CD4-positive, alpha-beta T cell (primary cell): ENCODE measurements around the gene CDKN2A. TPM values are rescaled to one million over a fixed set of nuclear protein-coding genes. Genes with fewer than 3 reads are reported as not detected.

Experiments used
- ATAC-seq: fragments of 200-7000 bp; cut with Tn5 transposase; one replicate; pipeline ENCODE4 v1.10.0; 2022; ENCODE audit warnings: mild to moderate bottlenecking; ENCODE audit not compliant: poor library complexity
- CTCF ChIA-PET: fragments of 350-600 bp; sonication (Branson Sonifier 250); formaldehyde crosslinking; loops from one replicate; lab custom pipeline; 2021; ENCODE audit warnings: antibody characterized with exemption, inconsistent platforms; lab: Charles Lee
- POLR2A ChIA-PET: fragments of 350-600 bp; sonication (Branson Sonifier 250); formaldehyde crosslinking; loops from one replicate; lab custom pipeline; 2021; ENCODE audit warnings: antibody characterized with exemption, inconsistent platforms; lab: Charles Lee
- DNase-seq, 14 experiments: peaks; one replicate each; pipeline ENCODE4 v3.0.0-alpha.2; 2013 to 2020; ENCODE audit warnings: mixed read lengths in 2 of 14
- H3K27ac ChIP-seq, 2 donors: one replicate each; pipeline versions ENCODE4 v1.5.1 to v1.7.0; 2013; ENCODE audit warnings: low read length in 2 of 2, low read depth in 1 of 2, mild to moderate bottlenecking in 1 of 2
- H3K27me3 ChIP-seq, 2 experiments: 1 replicate in 1 of 2; 2 replicates in 1 of 2; pipeline versions ENCODE4 v1.6.1 to v1.7.0; 2013; ENCODE audit warnings: low read length in 2 of 2, control low read depth in 1 of 2, mild to moderate bottlenecking in 1 of 2, moderate library complexity in 1 of 2; ENCODE audit not compliant: insufficient read depth in 2 of 2, control insufficient read depth in 1 of 2
- H3K36me3 ChIP-seq: one replicate; pipeline ENCODE4 v1.6.1; 2013; ENCODE audit warnings: low read length, control low read depth; ENCODE audit not compliant: insufficient read depth
- H3K4me1 ChIP-seq: one replicate; pipeline ENCODE4 v1.6.1; 2013; ENCODE audit warnings: low read length, control low read depth; ENCODE audit not compliant: insufficient read depth
- H3K4me3 ChIP-seq: one replicate; pipeline ENCODE4 v1.5.1; 2013; ENCODE audit warnings: mild to moderate bottlenecking, low read length, moderate library complexity
- H3K9me3 ChIP-seq, 2 experiments: 1 replicate in 1 of 2; 2 replicates in 1 of 2; pipeline versions ENCODE4 v1.6.1 to v1.7.0; 2013; ENCODE audit warnings: low read length in 2 of 2, mild to moderate bottlenecking in 2 of 2, control low read depth in 1 of 2, moderate library complexity in 1 of 2; ENCODE audit not compliant: control insufficient read depth in 1 of 2, insufficient read depth in 1 of 2
- H3K27ac Mint-ChIP-seq: one replicate; pipeline ENCODE4 v1.8.0; 2020; ENCODE audit warnings: mixed read lengths
- H3K27me3 Mint-ChIP-seq: one replicate; pipeline ENCODE4 v1.8.0; 2021; ENCODE audit warnings: mixed read lengths
- H3K36me3 Mint-ChIP-seq: one replicate; pipeline ENCODE4 v1.8.0; 2021; ENCODE audit warnings: low read depth, mixed read lengths
- H3K4me1 Mint-ChIP-seq: one replicate; pipeline ENCODE4 v1.8.0; 2021; ENCODE audit warnings: low read depth, mixed read lengths
- H3K4me3 Mint-ChIP-seq: one replicate; pipeline ENCODE4 v1.8.0; 2020; ENCODE audit warnings: mild to moderate bottlenecking, mixed read lengths
- H3K9me3 Mint-ChIP-seq: one replicate; pipeline ENCODE4 v1.8.0; 2020; ENCODE audit warnings: mixed read lengths
- CTCF ChIP-seq: fragments of 200-600 bp; IDR thresholded peaks from one replicate; pipeline ENCODE4 v1.8.0; 2022; ENCODE audit warnings: antibody characterized with exemption, mild to moderate bottlenecking
- intact Hi-C, 2 experiments: fragments of 100-400 bp; cut with DNase I in 1 of 2; cut with micrococcal nuclease in 1 of 2; formaldehyde crosslinking; loops; one replicate each; pipeline versions ENCODE4 v1.15.1 to v1.9.0; 2023 to 2025; cut with DNase I, micrococcal nuclease
- total RNA-seq, 174 experiments: library from RNA in 2 of 174; stranded (reverse) in 2 of 174; gene quantifications; one replicate each; pipeline ENCODE4 v1.2.3 and lab custom pipeline; 2021 to 2026

The CDKN2A gene
- total RNA-seq, 2 experiments from 2014 or later = 0.71 to 0.89 TPM

GRCh38 chr9:22022396-22022795 lies 28.2 kb upstream of the CDKN2A start:
- no peak overlapping the region for H3K4me3 Mint-ChIP-seq
- Histone ChIP-seq H3K4me3 (no peak overlapping the region), H3K36me3 (no peaks in the 10 kb centered on the region), H3K4me1 (no peaks in the 10 kb centered on the region), H3K9me3 (peaks cover 0 to 5% of the 10 kb centered on the region in 2 experiments), H3K27ac (no peak overlapping the region), H3K27me3 (peaks cover 3 to 6% of the 10 kb centered on the region in 2 experiments)
- no peaks in the 10 kb centered on the region for H3K36me3 Mint-ChIP-seq
- peaks cover 51% of the 10 kb centered on the region for H3K27me3 Mint-ChIP-seq
- H3K4me1 Mint-ChIP-seq = no peaks in the 10 kb centered on the region
- intact Hi-C loops = no loop called here
- CTCF ChIA-PET = no interaction called here
- ATAC-seq (no peak), DNase-seq (no peak)
- POLR2A ChIA-PET = no interaction called here
- no peak for TF ChIP-seq CTCF
- peaks cover 9% of the 10 kb centered on the region for H3K9me3 Mint-ChIP-seq
- H3K27ac Mint-ChIP-seq = no peak overlapping the region

GRCh38 chr9:22010866-22011625 lies 16.9 kb upstream of the CDKN2A start:
- Histone ChIP-seq H3K4me3 (no peak overlapping the region), H3K4me1 (peaks cover 14% of the 10 kb centered on the region), H3K9me3 (peaks cover 0 to 10% of the 10 kb centered on the region in 2 experiments), H3K36me3 (no peaks in the 10 kb centered on the region), H3K27me3 (peaks cover 23 to 51% of the 10 kb centered on the region in 2 experiments), H3K27ac (no peak overlapping the region)
- peaks cover 15% of the 10 kb centered on the region for H3K4me1 Mint-ChIP-seq
- H3K27ac Mint-ChIP-seq = no peak overlapping the region
- ChIA-PET CTCF (interaction anchor here (1.3 kb wide), 1 partner anchor 29 kb away, joined by 4 read pairs; no protein-coding TSS in a partner anchor), POLR2A (interaction anchor here (1.1 kb wide), 1 partner anchor 40 kb away, joined by 4 read pairs; no protein-coding TSS in a partner anchor)
- TF ChIP-seq CTCF = no peak
- intact Hi-C loops = no loop called here
- DNase-seq (peak in 2 of 14 experiments; percentile 37 to 38), ATAC-seq (no peak)
- no peaks in the 10 kb centered on the region for H3K36me3 Mint-ChIP-seq
- H3K27me3 Mint-ChIP-seq = peaks cover 68% of the 10 kb centered on the region
- no peaks in the 10 kb centered on the region for H3K9me3 Mint-ChIP-seq
- no peak overlapping the region for H3K4me3 Mint-ChIP-seq

- ChIA-PET CTCF (interaction anchor here (0.9 to 3.6 kb wide), 12 partner anchors 8 to 206 kb away, joined by 4 to 37 read pairs (median 7); partner anchors contain the start of gene MTAP), POLR2A (no interaction called here)
- no peak for DNase-seq
- H3K27me3 Mint-ChIP-seq = peaks cover 83% of the 10 kb centered on the region
- no peaks in the 10 kb centered on the region for H3K9me3 Mint-ChIP-seq
- Histone ChIP-seq H3K9me3 (peaks cover 0 to 15% of the 10 kb centered on the region in 2 experiments), H3K4me3 (peak overlapping the region; percentile 60), H3K27ac (no peak overlapping the region), H3K36me3 (no peaks in the 10 kb centered on the region), H3K27me3 (peaks cover 39 to 67% of the 10 kb centered on the region in 2 experiments), H3K4me1 (peaks cover 25% of the 10 kb centered on the region)
- peak overlapping the region; percentile 49 for H3K4me3 Mint-ChIP-seq
- intact Hi-C loops = loop anchor here in 1 of 2 experiments (1.0 to 5.0 kb wide), 2 partner anchors 37 to 195 kb away; no protein-coding TSS in a partner anchor
- no peak for TF ChIP-seq CTCF
- no peaks in the 10 kb centered on the region for H3K36me3 Mint-ChIP-seq
- H3K4me1 Mint-ChIP-seq = peaks cover 23% of the 10 kb centered on the region
- no peak overlapping the region for H3K27ac Mint-ChIP-seq
- ATAC-seq = no peak
Observed at GRCh38 chr9:22009506-22009867, 15.3 kb upstream of the CDKN2A start.
